ENCODE measurements around the gene ALPK3.
"Not testable (repeated sequence)": the region's sequence is repeated elsewhere in the genome, so short reads cannot be mapped to it uniquely, and the experiment has no call there.

The ALPK3 gene

DNA sequence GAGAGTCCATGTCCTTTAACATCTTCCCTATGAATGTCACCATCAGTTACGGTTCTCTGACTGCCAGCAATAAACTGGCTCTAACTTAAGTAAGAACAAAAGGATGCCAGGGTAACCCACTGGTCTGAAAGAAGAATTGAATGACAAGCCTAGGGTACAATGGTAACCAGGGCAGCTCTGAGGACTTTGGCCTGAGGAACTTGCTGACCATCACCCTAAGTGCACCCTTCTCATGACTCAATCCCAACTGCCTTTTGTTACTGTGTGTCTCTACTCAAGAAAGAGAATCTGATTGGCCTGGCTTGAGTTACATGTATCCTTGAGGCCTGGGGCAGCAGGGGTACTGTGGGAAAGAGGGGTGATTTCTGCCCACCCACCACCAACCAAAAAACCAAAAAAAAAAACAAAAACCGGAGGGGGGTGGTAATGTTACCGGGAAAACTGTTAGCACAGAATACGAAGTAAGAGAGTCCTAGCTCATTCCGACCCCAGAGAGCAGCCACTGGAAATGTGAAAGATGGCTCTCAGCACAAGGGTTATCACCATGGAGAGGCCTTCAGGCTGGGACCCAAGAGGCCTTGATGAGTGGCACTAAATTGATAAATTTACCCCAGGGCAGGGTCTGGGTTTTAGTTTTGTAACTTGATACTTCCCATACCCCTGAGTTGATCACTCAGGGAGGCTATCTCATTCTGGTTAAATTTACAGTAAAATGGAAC, 58.0 kb downstream of the ALPK3 start:
- no peak for DNase-seq (ENCODE audit: low read depth in 3 of 3)

DNA sequence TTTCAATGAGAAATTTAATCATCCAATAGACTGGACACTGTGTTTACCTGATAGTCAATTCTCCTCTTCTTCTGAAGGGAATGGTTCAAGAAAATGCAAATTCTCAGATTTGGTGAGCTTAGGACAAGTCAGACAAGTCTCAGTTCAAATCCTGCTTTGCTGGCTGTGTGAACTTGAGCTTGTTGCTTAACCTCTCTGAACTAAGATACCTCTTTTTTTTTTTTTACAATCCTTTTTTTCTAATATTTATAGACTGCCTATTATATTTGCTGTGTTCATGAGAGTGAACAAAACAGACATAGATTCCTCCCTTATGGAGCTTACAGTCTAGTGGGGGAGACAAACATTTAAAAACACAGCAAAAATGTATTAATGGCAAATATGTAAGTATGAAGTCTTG, 59.1 kb downstream of the ALPK3 start:
- no peak for DNase-seq (ENCODE audit: low read depth in 3 of 3)

DNA sequence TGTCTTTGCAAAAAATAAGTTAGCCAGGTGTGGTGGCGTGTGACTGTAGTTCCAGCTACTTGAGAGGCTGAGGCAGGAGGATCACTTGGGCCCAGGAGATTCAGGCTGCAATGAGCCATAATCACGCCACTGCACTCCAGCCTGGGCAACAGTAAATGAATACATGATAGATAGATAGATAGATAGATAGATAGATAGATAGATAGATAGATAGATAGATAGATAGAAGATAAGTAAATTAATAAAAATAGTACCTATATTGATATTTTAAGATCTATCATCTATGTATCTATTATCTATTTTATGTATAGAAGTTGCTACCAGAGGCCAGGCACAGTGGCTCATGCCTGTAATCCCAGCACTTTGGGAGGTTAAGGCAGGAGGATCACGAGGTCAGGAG, 60.5 kb downstream of the ALPK3 start:
- not testable (repeated sequence) for DNase-seq (ENCODE audit: low read depth in 3 of 3)

DNA sequence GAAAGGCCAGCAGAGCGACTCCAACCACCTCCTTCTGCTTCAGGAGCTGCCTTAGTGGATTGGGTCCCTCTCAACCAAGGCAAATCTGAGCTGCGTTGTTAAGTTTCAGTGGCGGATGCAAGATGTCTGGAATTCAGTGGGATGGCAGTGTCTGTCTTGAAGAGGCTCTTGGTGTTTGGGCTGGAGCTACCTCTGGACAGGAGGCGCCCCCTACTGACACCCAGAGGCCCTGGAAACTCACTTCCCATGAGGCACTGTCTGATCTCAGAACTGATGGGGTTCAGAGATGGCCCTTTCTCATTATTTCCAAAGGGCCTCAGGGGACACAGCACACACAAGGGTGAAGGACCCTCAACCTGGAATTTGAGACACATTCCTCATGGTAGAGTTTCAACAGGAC, 61.3 kb downstream of the ALPK3 start:
- peak; percentile 9 to 31 (median 31) for DNase-seq (ENCODE audit: low read depth in 3 of 3)

DNA sequence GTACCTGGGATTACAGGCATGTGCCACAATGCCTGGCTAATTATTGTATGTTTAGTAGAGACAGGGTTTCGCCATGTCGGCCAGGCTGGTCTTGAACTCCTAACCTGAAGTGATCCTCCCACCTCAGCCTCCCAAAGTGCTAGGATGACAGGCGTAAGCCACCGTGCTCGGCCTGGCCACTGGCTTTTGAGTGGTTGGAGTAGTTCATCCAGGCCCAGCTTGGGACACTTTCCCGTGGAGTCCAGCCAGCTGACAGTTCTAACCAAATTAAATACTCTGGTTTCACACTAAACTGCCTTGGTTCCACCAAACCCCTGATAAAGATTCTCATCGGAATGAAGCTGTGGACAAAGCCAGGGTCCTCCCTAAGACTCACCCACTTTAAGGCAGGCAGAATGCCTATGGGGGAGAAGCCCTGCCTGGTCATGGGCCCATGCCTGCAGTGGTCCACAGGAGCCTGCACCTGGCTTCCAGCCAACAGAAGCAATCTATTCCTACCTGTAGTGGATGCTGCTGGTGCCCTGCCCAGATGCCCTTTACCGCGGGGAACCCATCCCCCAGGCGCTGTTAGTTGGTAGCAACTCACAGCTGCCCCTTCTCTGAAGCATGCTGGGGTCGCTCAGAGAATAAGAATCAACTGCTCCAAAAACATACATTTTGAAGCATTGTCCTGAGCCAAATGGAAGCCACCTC, 62.1 kb downstream of the ALPK3 start:
- DNase-seq (ENCODE audit: low read depth in 3 of 3), result no peak

DNA sequence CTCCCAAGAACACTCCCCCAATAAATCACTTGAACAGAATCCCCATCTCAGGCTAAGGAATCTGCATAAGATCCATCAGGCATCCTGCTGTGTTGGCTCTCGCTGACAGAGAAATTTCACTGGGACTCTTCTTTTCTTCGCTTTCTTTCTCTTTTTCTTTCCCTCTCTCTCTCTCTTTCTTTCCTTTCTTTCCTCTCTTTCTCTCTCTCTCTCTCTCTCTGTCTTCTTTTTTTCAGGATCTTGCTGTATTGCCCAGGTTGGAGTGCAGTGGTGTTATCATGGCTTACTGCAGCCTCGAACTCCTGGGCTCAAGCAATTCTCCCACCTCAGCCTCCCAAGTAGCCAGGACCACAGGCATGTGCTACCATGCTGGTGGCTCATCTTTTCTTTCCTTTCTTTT, 62.9 kb downstream of the ALPK3 start:
- no peak for DNase-seq (ENCODE audit: low read depth in 3 of 3)

DNA sequence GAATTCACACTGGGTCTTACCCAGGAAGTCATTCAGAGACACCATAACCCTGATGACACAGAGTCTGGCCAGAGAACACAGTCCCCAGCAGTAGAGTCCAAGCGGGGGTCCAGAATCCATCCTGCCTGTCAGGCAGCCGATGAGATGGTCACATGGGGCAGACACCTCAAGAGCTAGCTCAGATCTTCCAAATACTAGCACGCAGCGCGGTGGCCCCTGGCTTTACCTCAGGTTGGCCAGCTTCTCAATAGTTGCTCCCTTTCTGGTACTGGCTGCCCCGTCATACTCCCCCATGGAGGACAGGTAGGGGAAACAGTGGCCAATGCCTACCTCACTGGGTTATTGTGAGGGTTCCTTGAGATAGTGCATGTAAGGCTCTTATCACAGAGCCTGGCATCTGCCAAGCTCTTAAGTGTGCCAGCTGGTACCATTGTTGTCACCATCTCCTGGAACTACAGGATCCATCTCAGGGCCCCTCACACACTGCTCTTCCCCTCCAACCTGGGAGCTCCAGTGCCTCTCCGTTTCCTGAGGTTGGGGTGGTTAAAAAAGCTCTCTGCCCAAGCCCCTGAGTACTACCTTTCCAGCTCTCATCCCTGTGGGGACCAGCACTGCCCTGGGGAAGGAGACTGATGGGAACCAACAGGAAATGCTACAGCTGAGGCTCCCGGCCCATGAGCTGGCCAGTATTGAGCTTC, 63.8 kb downstream of the ALPK3 start:
- DNase-seq (ENCODE audit: low read depth in 3 of 3), result no peak

DNA sequence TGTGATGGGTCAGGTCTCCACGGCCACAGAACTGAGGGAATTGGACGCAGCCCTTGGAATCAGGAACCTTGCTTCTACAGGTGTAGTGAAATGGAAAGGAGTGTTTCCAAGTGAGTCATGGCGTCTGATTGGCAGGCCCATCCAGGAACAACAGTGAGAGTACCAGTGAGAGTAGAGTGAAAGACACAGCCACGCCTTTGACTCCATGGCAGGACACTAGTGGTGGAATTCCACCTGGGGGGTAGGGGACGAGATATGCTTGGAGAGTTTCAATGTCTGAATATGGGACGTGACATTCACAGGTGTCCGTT, 64.3 kb downstream of the ALPK3 start:
- DNase-seq (ENCODE audit: low read depth in 3 of 3), result no peak

DNA sequence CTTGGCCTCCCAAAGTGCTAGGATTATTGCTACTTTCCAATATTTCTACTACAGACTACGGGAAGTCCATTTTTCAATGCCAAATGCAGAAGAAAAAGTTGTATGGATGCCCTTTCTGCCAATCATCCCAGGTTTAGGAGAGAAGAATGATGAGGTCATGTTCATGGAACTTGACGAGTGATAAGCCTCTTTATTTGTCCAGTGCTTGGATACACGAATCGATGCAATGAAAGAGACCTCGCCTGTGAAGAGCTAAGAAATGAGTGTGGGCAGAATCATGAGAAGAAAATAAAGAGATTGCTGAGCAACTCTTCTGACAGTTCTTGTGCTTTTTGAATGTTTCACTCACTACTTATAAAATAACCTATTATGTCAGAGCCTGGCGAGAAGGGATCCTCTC, 66.3 kb downstream of the ALPK3 start:
- no peak for DNase-seq (ENCODE audit: low read depth in 3 of 3)

DNA sequence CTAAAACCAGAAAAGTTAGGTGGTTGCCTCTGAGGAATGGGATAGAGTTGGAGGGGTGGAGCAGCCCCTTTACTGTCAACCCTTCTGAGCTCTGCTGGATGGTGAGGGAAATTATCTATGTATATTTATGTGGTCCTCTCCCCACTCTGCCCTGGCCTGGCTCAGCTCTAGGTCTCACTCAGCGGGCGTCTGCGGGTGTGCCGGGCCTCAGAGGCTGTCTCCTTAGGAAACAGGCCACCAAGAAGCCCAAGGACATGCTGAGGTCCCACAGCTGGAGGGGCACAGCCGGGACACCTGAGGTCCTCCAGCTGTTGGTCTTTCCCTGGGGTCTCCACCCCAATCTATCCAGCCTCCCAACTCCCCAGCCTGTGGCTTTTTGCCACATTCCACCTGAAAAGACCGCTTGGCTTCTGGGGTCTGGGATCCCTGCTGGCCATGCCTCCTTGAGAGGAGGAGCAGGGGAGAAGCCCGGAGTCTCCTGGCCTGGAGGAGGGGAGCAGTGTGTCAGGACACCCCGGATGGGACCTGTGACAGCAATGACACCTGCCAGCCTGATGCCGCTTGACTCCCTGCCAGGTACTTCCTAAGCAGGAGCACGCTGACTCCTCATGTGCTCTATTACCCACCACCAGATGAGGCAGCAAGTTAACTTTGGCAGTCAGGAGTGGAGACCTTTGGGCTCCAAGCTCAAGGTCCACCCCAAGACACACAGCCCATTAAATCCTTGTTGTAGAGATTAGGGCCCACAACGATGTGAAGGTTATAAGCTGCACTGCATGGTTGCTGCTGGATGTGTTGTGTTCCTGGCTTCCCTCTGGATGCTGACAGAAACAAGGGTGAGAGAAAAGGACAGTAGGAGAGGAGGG, 67.0 kb downstream of the ALPK3 start, which contains the start of gene SLC28A1:
Gene SLC28A1, plus strand, starts transcription at position 747 of the 866 bp plus-strand sequence. CDS start 3,099 bp downstream, outside the sequence.
- DNase-seq (ENCODE audit: low read depth in 3 of 3), result no peak

DNA sequence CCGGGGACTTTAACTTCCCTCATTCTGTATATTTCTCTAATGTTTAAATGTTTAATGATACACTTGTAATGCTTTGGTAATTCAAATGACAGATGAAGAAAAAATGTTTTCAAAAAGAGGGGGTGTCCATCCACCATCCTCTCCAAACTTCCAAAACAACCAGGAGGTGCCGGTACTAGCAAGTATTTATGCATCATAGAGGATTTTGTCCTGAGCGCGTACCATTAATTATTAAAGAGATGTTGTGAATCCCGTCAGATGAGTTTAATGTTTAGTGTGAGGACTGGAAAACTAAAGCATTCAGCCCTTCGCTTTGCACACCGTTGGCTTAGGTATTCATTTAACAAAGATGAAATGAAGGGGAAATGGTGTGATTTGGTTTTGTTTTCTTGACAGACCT, 68.6 kb downstream of the ALPK3 start:
- no peak for DNase-seq (ENCODE audit: low read depth in 3 of 3)

DNA sequence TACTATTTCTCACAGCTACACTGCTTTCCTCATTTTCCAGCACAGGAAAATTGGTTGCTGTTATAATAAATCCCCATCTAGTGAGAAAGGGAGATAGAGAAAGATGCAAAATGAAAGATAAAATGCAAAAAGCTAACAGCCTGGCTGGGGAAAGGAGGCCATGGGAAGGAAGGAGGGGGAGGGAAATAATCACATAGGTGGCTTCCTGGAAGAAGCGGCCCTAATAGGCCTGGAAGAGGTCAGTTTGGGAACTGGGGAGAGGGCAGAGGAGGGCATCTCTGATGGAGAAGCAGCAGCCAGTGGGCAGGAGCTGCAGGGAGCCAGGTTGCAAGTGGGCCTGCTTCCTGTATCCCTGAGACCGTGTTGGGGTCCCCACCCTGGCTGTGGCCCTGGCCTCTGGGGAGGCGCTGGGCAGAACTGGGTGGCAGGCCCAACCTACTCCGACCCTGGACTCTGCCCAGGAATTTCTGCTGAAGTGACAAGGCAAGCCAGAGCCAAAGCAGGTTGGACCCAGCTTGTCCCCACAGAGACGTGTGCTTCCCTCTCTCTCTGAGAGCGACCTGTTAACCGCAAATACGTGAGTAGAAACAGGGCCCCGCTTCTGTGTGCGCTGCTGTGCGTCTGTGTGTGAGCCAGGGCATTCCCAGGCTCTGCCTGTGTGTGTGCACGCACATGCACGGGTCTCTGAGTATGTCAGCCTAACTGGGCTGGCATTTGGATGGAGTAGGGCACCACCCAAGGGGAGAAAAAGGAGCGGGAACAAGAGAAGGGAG, 69.2 kb downstream of the ALPK3 start:
- no peak for DNase-seq (ENCODE audit: low read depth in 3 of 3)

DNA sequence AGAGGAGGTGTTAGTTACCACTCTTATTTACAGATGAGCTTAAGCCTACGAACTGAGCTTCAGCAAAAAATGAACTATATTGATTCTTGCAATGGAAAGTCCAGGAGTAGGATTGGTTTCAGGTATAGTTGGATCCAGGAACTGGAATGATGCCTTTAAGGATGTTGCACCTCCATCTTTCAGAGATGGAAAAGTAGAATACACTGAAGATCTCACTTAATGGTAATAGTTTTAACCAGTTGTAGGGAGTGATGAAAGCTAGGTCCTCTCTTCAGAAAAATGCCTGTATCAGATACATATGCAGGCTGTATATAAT, 69.8 kb downstream of the ALPK3 start:
- no peak for DNase-seq (ENCODE audit: low read depth in 3 of 3)

DNA sequence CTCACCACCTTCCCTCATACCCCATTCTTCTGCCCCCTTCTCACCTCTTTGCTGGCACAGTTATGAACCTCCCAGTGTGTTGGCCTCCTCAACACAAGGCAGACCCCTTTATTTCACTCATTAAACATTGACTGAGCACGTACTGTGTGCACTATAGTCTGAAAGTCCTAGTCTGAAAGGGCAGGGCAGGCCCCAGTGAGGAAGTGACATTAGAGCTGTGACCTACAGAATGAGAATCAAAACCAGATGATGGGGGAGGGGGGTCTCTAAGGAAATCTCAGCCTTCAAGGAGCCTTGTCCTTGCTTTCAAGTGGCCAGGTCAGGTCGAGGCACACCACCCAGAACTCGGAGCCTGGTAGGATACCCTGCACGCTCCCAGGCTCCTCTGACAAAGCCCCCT, 70.8 kb downstream of the ALPK3 start:
- no peak for DNase-seq (ENCODE audit: low read depth in 3 of 3)

DNA sequence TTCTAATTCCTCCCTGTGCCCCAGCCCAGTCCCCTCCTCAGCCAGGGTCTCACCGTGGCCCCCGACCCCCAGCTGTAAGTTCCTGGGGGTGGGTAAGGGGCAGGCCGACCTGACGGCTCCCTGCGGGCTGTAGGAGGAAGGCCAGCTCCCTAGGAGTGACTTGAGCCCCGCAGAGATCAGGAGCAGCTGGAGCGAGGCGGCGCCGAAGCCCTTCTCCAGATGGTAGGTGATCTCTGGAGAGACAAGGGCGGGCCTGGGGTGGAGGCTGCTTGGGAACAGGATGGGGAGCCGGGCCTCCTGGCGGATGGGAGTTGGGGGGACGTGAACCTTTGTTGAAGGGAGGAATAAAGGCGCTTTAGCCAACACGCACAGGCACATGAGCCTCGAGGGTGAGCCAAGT, 71.5 kb downstream of the ALPK3 start:
- no peak for DNase-seq (ENCODE audit: low read depth in 3 of 3)

DNA sequence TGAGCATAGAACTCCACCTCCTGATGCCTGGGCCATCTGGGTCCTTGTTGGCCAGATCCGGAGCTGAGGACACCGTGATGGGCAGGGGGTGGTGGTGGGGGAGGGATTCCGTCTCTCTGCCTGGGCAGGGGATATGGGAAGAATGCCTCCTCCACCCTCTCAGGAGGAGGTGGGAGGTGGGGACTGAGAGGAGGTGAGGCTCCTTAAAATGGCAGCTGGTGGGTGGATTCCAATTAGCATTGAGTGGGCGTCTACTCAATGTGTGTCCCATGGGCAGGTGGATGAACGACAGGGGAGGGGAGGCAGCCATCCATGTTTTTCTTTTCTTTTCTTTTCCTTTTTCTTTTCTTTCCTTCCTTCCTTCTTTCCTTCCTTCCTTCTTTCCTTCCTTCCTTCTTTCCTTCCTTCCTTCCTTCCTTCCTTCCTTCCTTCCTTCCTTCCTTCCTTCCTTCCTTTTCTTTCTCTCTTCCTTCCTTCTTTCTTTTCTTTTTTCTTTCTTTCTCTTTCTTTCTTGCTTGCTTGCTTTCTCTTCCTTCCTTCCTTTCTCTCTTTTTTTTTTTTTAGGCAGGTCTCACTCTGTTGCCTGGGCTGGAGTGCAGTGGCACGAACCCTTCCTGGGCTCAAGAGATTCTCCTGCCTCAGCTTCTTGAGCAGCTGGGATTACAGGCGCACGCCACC, 72.3 kb downstream of the ALPK3 start:
- DNase-seq (ENCODE audit: low read depth in 3 of 3), result no peak

DNA sequence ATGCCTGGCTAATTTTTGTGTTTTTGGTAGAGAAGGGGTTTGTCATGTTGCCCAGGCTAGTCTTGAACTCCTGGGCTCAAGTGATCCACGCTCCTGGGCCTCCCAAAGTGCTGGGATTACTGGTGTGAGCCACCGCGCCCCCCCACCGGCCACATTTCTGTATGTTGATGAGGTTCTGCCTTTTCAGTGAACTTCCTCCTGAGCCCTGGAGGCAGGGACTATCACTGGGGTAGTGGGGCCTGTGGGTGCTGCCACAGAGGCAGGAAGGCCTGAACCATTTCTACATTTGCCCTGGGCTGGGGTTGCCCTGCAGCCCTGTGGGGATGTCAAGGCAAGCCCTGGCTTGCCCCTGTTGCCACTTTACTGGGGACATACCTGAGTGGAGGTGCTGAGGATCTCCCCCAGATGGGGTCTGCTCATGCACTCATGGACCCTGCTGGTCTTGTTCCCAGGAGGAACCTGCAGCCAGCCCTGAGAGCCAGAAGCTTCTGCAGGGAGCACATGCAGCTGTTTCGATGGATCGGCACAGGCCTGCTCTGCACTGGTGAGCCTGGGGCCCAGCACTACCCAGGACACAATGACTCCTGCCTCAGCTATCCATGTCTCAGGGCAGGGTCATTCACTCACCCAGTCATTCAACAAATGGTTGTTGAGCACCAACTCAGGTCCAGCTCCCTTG, 73.0 kb downstream of the ALPK3 start:
- DNase-seq (ENCODE audit: low read depth in 3 of 3), result no peak

DNA sequence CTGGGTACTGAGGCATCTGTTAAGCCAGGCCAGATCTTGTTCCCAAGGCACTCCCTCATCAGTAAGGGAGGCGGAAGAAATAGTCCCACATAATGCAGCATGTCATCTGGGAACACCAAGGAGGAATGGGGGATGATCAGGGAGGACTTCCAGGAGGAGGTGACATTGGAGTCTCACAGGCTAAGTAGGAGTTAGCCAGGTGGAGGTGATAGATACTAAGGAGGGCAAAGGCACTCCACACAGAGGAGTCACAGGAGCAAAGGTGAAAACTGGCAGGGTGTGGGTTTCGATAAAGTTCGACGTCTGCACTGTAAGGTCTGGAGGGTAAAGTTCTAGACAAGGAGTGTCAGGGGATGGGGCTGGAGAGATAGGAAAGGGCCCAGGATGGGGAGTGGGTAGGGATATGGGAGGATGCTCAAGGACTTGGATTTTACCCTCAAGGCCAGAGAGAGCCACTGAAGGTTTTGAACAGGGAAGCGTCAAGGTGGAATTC, 73.6 kb downstream of the ALPK3 start:
- DNase-seq (ENCODE audit: low read depth in 3 of 3), result no peak

DNA sequence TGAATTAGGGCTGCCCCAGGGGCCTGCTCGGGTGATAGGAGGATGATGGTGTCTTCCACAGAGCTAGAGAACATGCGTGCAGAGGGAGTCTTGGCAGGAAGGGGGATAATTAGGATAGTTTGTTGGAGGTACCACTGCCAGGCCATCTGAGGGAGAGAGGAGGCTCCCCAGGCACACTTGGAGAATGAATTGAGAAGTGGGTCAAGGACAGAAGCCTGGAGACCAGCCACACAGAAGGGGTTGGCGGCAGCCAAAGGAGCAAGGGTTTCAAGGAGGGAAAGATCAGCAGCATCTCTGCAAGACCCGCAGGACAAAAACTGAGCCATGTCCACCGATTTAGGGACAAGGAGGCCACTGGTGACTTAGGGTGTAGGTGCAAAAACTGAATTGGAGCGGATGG, 74.2 kb downstream of the ALPK3 start:
- no peak for DNase-seq (ENCODE audit: low read depth in 3 of 3)

DNA sequence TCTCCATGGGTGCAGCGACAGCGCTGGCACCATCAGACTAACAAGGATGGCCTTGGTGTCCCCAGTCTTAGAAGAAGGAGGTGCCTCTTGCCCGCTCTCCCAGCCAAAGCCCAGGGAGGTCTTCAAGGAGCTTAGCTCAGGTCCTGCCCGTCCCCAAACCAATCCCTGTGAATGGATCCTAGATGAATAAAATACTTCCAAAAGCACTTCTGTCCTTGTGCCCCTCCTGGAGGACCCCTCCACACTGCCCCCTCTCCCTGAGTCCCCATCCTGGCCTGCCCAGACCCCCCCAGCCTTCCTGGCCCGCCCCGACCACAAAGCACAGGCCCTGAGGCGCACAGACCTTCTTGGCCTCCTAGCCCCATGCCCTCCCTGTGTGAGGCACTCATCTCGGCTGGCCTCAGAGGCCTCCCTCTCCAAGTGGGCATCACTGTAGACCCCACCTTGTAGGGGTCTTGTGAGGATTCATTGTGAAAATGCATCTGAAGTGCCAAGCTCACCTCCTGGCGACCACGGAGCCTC, 75.7 kb downstream of the ALPK3 start:
- no peak for DNase-seq (ENCODE audit: low read depth in 3 of 3)
